Mucosa of rectum (tissue), 2 donors: Measurements from ENCODE around the gene ATP9A.
"Not testable (repeated sequence)": the region's sequence is repeated elsewhere in the genome, so short reads cannot be mapped to it uniquely, and the experiment has no call there.

Experiments
- H3K27ac ChIP-seq, 2 donors: one replicate each; pipeline ENCODE4 v1.7.0; 2013; ENCODE audit warnings: inconsistent platforms in 2 of 2, low read depth in 2 of 2, low read length in 2 of 2
- H3K27me3 ChIP-seq, 2 donors: one replicate each; pipeline ENCODE4 v1.7.0; 2013; ENCODE audit warnings: low read length in 2 of 2; ENCODE audit not compliant: control insufficient read depth in 2 of 2, insufficient read depth in 2 of 2
- H3K36me3 ChIP-seq, 2 donors: one replicate each; pipeline ENCODE4 v1.7.0; 2013; ENCODE audit warnings: low read length in 2 of 2; ENCODE audit not compliant: control insufficient read depth in 2 of 2, insufficient read depth in 2 of 2
- H3K4me1 ChIP-seq, 2 donors: one replicate each; pipeline ENCODE4 v1.7.0; 2013; ENCODE audit warnings: low read length in 2 of 2, mild to moderate bottlenecking in 1 of 2; ENCODE audit not compliant: control insufficient read depth in 2 of 2, insufficient read depth in 2 of 2
- H3K4me3 ChIP-seq, 2 donors: one replicate each; pipeline ENCODE4 v1.7.0; 2013; ENCODE audit warnings: low read length in 2 of 2
- H3K9ac ChIP-seq, 2 donors: one replicate each; pipeline ENCODE4 v1.7.0; 2013; ENCODE audit warnings: low read length in 2 of 2, low read depth in 1 of 2, mild to moderate bottlenecking in 1 of 2
- H3K9me3 ChIP-seq, 2 donors: one replicate each; pipeline ENCODE4 v1.7.0; 2013; ENCODE audit warnings: low read length in 2 of 2; ENCODE audit not compliant: control insufficient read depth in 2 of 2
- donor health status: healthy.
- donor health status: Normal muscosa, but diverticular disease.

The ATP9A gene

GRCh38 chr20:51796340-51796739, 28.1 kb upstream of the ATP9A start:
- H3K4me1 ChIP-seq: peaks cover 8 to 11% of the 10 kb centered on the region in 2 donors
- no peaks in the 10 kb centered on the region for H3K9me3 ChIP-seq
- H3K9ac ChIP-seq: no peak overlapping the region
- H3K36me3 ChIP-seq: no peaks in the 10 kb centered on the region
- peaks cover 15 to 24% of the 10 kb centered on the region in 2 donors for H3K27me3 ChIP-seq
- no peak overlapping the region for H3K4me3 ChIP-seq
- H3K27ac ChIP-seq: no peak overlapping the region

DNA sequence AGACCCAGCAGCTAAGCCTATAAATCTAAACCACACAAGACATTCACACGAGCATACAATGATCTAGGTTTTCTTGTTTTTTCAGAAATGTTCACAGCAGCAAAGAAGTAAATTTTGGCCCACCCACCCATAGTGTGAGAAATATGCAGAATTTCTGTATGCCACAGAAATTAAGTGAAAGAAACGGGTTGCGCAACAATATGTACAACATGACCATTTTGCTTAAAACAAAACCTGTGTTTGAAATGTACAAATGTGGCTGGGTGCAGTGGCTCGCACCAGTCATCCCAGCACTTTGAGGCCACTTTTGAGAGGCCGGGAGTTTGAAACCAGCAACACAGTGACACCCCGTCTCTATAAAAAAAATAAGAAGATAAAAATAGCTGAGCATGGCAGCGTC, 24.8 kb upstream of the ATP9A start:
- no peak overlapping the region for H3K4me3 ChIP-seq
- no peaks in the 10 kb centered on the region for H3K27me3 ChIP-seq
- H3K27ac ChIP-seq: no peak overlapping the region
- H3K9ac ChIP-seq: no peak overlapping the region
- no peaks in the 10 kb centered on the region for H3K36me3 ChIP-seq
- no peaks in the 10 kb centered on the region for H3K4me1 ChIP-seq
- no peaks in the 10 kb centered on the region for H3K9me3 ChIP-seq

GRCh38 chr20:51791626-51792025, 23.4 kb upstream of the ATP9A start:
- H3K4me3 ChIP-seq: no peak overlapping the region
- H3K4me1 ChIP-seq: no peaks in the 10 kb centered on the region
- H3K9me3 ChIP-seq: no peaks in the 10 kb centered on the region
- H3K36me3 ChIP-seq: no peaks in the 10 kb centered on the region
- H3K9ac ChIP-seq: no peak overlapping the region
- H3K27me3 ChIP-seq: no peaks in the 10 kb centered on the region
- H3K27ac ChIP-seq: no peak overlapping the region

GRCh38 chr20:51790256-51790655, 22.1 kb upstream of the ATP9A start:
- H3K9ac ChIP-seq: no peak overlapping the region
- H3K27ac ChIP-seq: no peak overlapping the region
- H3K4me3 ChIP-seq: no peak overlapping the region
- no peaks in the 10 kb centered on the region for H3K36me3 ChIP-seq
- H3K27me3 ChIP-seq: no peaks in the 10 kb centered on the region
- H3K4me1 ChIP-seq: no peaks in the 10 kb centered on the region
- no peaks in the 10 kb centered on the region for H3K9me3 ChIP-seq

DNA sequence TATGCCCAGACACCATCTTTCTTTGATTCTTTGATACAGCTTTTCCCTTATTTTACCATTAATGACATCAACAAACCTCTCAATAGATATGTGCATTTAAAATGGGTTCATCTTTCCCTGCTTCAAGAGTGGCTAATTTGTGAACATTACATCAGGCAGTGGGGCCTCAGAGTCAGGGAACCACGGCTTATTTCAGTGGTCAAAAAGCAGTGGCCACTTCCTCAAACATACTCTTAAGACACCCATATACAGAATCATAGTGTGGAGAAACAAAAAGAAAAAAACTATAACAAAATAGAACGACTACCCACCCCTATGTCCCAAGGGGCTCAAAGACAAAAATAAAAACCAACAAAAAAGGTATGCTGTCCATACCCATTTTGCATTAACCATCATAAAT, 21.2 kb upstream of the ATP9A start:
- Histone ChIP-seq H3K4me3 (no peak overlapping the region), H3K27ac (no peak overlapping the region), H3K36me3 (no peaks in the 10 kb centered on the region), H3K27me3 (no peaks in the 10 kb centered on the region), H3K9ac (no peak overlapping the region), H3K9me3 (no peaks in the 10 kb centered on the region), H3K4me1 (no peaks in the 10 kb centered on the region)

DNA sequence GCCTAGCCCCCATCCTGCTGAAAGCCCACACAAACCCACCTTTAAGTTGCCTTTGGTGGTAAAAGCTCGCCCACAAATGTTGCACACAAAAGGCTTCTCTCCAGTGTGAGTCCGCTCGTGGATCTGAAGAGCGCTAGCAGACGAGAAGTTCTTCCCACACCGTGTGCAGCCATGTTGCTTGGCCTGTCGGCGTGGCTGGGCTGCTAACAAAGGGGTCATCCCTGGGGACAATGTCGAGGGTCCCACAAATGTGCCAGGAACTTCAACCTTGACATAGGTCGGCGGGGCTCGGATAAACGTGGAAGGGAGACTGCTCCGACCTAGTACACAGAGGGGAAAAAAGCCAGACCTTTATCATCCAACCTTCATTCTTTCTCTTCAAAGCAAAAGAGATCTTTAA, 20.6 kb upstream of the ATP9A start:
- Histone ChIP-seq H3K4me1 (no peaks in the 10 kb centered on the region), H3K4me3 (no peak overlapping the region), H3K9ac (no peak overlapping the region), H3K9me3 (no peaks in the 10 kb centered on the region), H3K27ac (no peak overlapping the region), H3K27me3 (no peaks in the 10 kb centered on the region), H3K36me3 (no peaks in the 10 kb centered on the region)

DNA sequence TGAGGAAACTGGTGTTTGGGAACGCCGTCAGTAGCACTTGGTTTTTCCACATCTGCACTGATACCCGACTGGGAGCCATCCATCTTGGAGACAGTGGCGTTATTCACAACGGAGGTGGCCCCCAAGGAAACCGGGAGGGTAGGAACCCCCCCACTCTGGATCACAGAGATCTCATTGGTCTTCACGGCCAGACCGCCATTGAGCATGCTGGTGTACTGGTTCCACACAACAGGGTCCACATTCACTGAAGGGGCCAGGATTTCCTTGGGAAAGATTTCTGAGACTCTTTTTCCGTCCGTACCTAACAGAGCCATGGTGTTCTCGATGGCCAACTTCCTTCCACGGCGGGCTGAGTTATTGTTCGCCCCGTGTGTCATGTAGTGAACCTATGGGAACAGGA, 16.1 kb upstream of the ATP9A start:
- Histone ChIP-seq H3K27me3 (no peaks in the 10 kb centered on the region), H3K27ac (no peak overlapping the region), H3K9me3 (no peaks in the 10 kb centered on the region), H3K9ac (no peak overlapping the region), H3K36me3 (no peaks in the 10 kb centered on the region), H3K4me1 (no peaks in the 10 kb centered on the region), H3K4me3 (no peak overlapping the region)

GRCh38 chr20:51778229-51778759, 10.1 kb upstream of the ATP9A start:
- not testable (repeated sequence) for H3K27ac ChIP-seq, H3K4me3 ChIP-seq, H3K4me1 ChIP-seq, H3K9ac ChIP-seq, H3K27me3 ChIP-seq, H3K9me3 ChIP-seq, H3K36me3 ChIP-seq

- H3K9me3 ChIP-seq: no peaks in the 10 kb centered on the region
- H3K27ac ChIP-seq: no peak overlapping the region
- H3K9ac ChIP-seq: no peak overlapping the region
- H3K36me3 ChIP-seq: no peaks in the 10 kb centered on the region
- peaks cover 0 to 2% of the 10 kb centered on the region in 2 donors for H3K27me3 ChIP-seq
- H3K4me1 ChIP-seq: no peaks in the 10 kb centered on the region
- no peak overlapping the region for H3K4me3 ChIP-seq
Observed at GRCh38 chr20:51775241-51775640, 7.1 kb upstream of the ATP9A start.

- Histone ChIP-seq H3K27ac (no peak overlapping the region), H3K36me3 (no peaks in the 10 kb centered on the region), H3K9ac (no peak overlapping the region), H3K27me3 (peaks cover 0 to 6% of the 10 kb centered on the region in 2 donors), H3K9me3 (no peaks in the 10 kb centered on the region), H3K4me3 (no peak overlapping the region), H3K4me1 (peaks cover 6 to 7% of the 10 kb centered on the region in 2 donors)
Observed at GRCh38 chr20:51772236-51772635, 4.0 kb upstream of the ATP9A start.
